Measurements from ENCODE around the gene ZRANB3. TPM values are rescaled to one million over a fixed set of nuclear protein-coding genes. Genes with fewer than 3 reads are reported as not detected.

The ZRANB3 gene
- total and polyA plus RNA-seq, 4 donors = 2.5 to 7.2 (median 4.1) TPM

- no peak overlapping the region for H3K27ac ChIP-seq (ENCODE audit: low read depth in 1 of 2, low read length in 2 of 2)
These were observed 195.8 kb downstream of the ZRANB3 start for GRCh38 chr2:135335256-135335655.

GRCh38 chr2:135327146-135327545, 203.9 kb downstream of the ZRANB3 start:
- no peak overlapping the region for H3K4me3 ChIP-seq (ENCODE audit: low read depth in 1 of 3, low read length in 3 of 3)
- no peaks in the 10 kb centered on the region for H3K36me3 ChIP-seq (ENCODE audit: control insufficient read depth in 4 of 4, insufficient read depth in 3 of 4, low read depth in 1 of 4, low read length in 3 of 4)
- 75% methylated on average over 1 of the region's 1 CpG for WGBS
- DNase-seq (ENCODE audit: low spot score) = no peak
- H3K9me3 ChIP-seq (ENCODE audit: control insufficient read depth in 4 of 4, low read length in 3 of 4) = peaks cover 0 to 3% (median under 1%) of the 10 kb centered on the region in 4 donors
- no peaks in the 10 kb centered on the region for H3K4me1 ChIP-seq (ENCODE audit: control insufficient read depth in 4 of 4, insufficient read depth in 4 of 4, low read length in 3 of 4)
- H3K27me3 ChIP-seq (ENCODE audit: control insufficient read depth in 4 of 4, insufficient read depth in 4 of 4, low read length in 3 of 4) = no peaks in the 10 kb centered on the region
- TF ChIP-seq FOXA2 (IDR thresholded peaks at IDR 0.05) (no peak), RAD21 (IDR thresholded peaks at IDR 0.05) (no peak), RXRA (IDR thresholded peaks at IDR 0.05) (no peak), JUND (IDR thresholded peaks at IDR 0.05) (no peak), GABPA (IDR thresholded peaks at IDR 0.05 in 1 of 2, conservative IDR thresholded peaks at IDR 0.05 in 1 of 2) (no peak), MAX (IDR thresholded peaks at IDR 0.05) (no peak), TAF1 (conservative IDR thresholded peaks at IDR 0.05) (no peak), CTCF (IDR thresholded peaks at IDR 0.05; ENCODE audit: low read depth, low read length, missing input control) (no peak), YY1 (IDR thresholded peaks at IDR 0.05) (no peak), HNF4G (IDR thresholded peaks at IDR 0.05) (no peak), ZBTB33 (IDR thresholded peaks at IDR 0.05) (no peak), EGR1 (IDR thresholded peaks at IDR 0.05; ENCODE audit: low read depth in 2 of 2) (no peak)
- H3K9ac ChIP-seq (ENCODE audit: low read depth in 1 of 2, low read length in 2 of 2) = no peak overlapping the region
- no peak overlapping the region for H3K27ac ChIP-seq (ENCODE audit: low read depth in 1 of 2, low read length in 2 of 2)

More at GRCh38 chr2:135335256-135335655, 195.8 kb downstream of the ZRANB3 start:
- Histone ChIP-seq H3K4me1 (ENCODE audit: control insufficient read depth in 4 of 4, insufficient read depth in 4 of 4, low read length in 3 of 4) (no peaks in the 10 kb centered on the region), H3K4me3 (ENCODE audit: low read depth in 1 of 3, low read length in 3 of 3) (no peak overlapping the region), H3K36me3 (ENCODE audit: control insufficient read depth in 4 of 4, insufficient read depth in 3 of 4, low read depth in 1 of 4, low read length in 3 of 4) (peaks cover 0 to 1% (median 0%) of the 10 kb centered on the region in 4 donors), H3K9ac (ENCODE audit: low read depth in 1 of 2, low read length in 2 of 2) (no peak overlapping the region), H3K27me3 (ENCODE audit: control insufficient read depth in 4 of 4, insufficient read depth in 4 of 4, low read length in 3 of 4) (no peaks in the 10 kb centered on the region), H3K9me3 (ENCODE audit: control insufficient read depth in 4 of 4, low read length in 3 of 4) (peaks cover 0 to 2% (median 0%) of the 10 kb centered on the region in 4 donors)
- TF ChIP-seq CTCF (IDR thresholded peaks at IDR 0.05; ENCODE audit: low read depth, low read length, missing input control) (no peak), ATF3 (IDR thresholded peaks at IDR 0.05) (no peak), JUND (IDR thresholded peaks at IDR 0.05) (no peak), HNF4A (conservative IDR thresholded peaks at IDR 0.05) (no peak), NR2F2 (IDR thresholded peaks at IDR 0.05) (no peak), YY1 (IDR thresholded peaks at IDR 0.05) (no peak), RXRA (IDR thresholded peaks at IDR 0.05) (no peak), SP1 (IDR thresholded peaks at IDR 0.05) (no peak), RAD21 (IDR thresholded peaks at IDR 0.05) (no peak), MAX (IDR thresholded peaks at IDR 0.05) (no peak), FOXA1 (IDR thresholded peaks at IDR 0.05) (no peak), TAF1 (conservative IDR thresholded peaks at IDR 0.05) (no peak)
- WGBS = 98% methylated on average over 4 of the region's 4 CpGs
- no peak for DNase-seq (ENCODE audit: low spot score)

All from liver (tissue), 9 donors.